ENCODE results near the gene FBXL12. TPM values are rescaled to one million over a fixed set of nuclear protein-coding genes. Genes with fewer than 3 reads are reported as not detected.
"Not testable (repeated sequence)": the region's sequence is repeated elsewhere in the genome, so short reads cannot be mapped to it uniquely, and the experiment has no call there.

The FBXL12 gene
- polyA plus RNA-seq, 1 donor, result 34.5 TPM

- no peak for DNase-seq
These were observed 19.4 kb upstream of the FBXL12 start for GRCh38 chr19:9838324-9838723.

- no peak for DNase-seq
These were observed 17.1 kb upstream of the FBXL12 start for GRCh38 chr19:9836021-9836420.

GRCh38 chr19:9835507-9835949, 16.6 kb upstream of the FBXL12 start:
- no peak for DNase-seq

- peak; percentile 99 for DNase-seq
These were observed 16.0 kb upstream of the FBXL12 start, which contains the start of gene PIN1 for GRCh38 chr19:9834726-9835506. Gene PIN1 (plus strand): TSS chr19:9835318. CDS start chr19:9835345, 27 bp downstream.

- DNase-seq, result no peak
These were observed 15.4 kb upstream of the FBXL12 start for GRCh38 chr19:9834307-9834725.

- no peak for DNase-seq
These were observed 9.7 kb upstream of the FBXL12 start for GRCh38 chr19:9828551-9829063.

- peak; percentile 90 for DNase-seq
These were observed 8.7 kb upstream of the FBXL12 start, which contains the start of gene UBL5 for GRCh38 chr19:9827289-9828238. Gene UBL5 (plus strand): TSS chr19:9827918. CDS start chr19:9828338, 420 bp downstream.

- no peak for DNase-seq
These were observed 4.9 kb upstream of the FBXL12 start for GRCh38 chr19:9823816-9824215.

GRCh38 chr19:9820034-9820433, 1.2 kb upstream of the FBXL12 start:
- DNase-seq, result not testable (repeated sequence)

- no peak for DNase-seq
These were observed 674 bp upstream of the FBXL12 start for GRCh38 chr19:9819596-9819909.

- no peak for DNase-seq
These were observed 625 bp downstream of the FBXL12 start for GRCh38 chr19:9818175-9818733.

GRCh38 chr19:9811139-9811538, 7.7 kb downstream of the FBXL12 start:
- DNase-seq, result no peak

GRCh38 chr19:9808855-9809824, 9.7 kb downstream of the FBXL12 start:
- DNase-seq, result no peak

- no peak for DNase-seq
These were observed 12.1 kb downstream of the FBXL12 start for GRCh38 chr19:9806803-9807202.

- DNase-seq, result no peak
These were observed 16.9 kb downstream of the FBXL12 start for GRCh38 chr19:9801976-9802375.

GRCh38 chr19:9799162-9799561, 19.7 kb downstream of the FBXL12 start:
- DNase-seq, result no peak

- no peak for DNase-seq
These were observed 21.0 kb downstream of the FBXL12 start for GRCh38 chr19:9797871-9798270.

GRCh38 chr19:9796113-9796773, 22.6 kb downstream of the FBXL12 start:
- peak; percentile 84 for DNase-seq

- DNase-seq, result no peak
These were observed 25.7 kb downstream of the FBXL12 start for GRCh38 chr19:9793071-9793591.

- peak; percentile 94 for DNase-seq
These were observed 26.4 kb downstream of the FBXL12 start for GRCh38 chr19:9792206-9793070.

Data from hindlimb muscle (tissue), 1 donor.